Prostate gland (tissue), 2 donors: Measurements from ENCODE around the gene SPARC. TPM values are rescaled to one million over a fixed set of nuclear protein-coding genes. Genes with fewer than 3 reads are reported as not detected.

Source experiments
- DNase-seq: peaks from one replicate; pipeline ENCODE4 v3.0.0-alpha.2; 2019; ENCODE audit warnings: low spot score
- H3K27ac ChIP-seq, 2 donors: fragments of 200-600 bp; sonication (generic); 2 replicates each; pipeline ENCODE4 v1.5.1; 2017 to 2019
- H3K27me3 ChIP-seq: fragments of 200-600 bp; sonication (generic); replicated peaks from 2 replicates; pipeline ENCODE4 v1.5.1; 2019; ENCODE audit not compliant: insufficient read depth
- H3K36me3 ChIP-seq, 2 donors: fragments of 200-600 bp; sonication (generic); 1 replicate in 1 of 2; 2 replicates in 1 of 2; pipeline versions ENCODE4 v1.5.1 to v1.8.1; 2017 to 2019
- H3K4me1 ChIP-seq: fragments of 200-600 bp; sonication (generic); replicated peaks from 2 replicates; pipeline ENCODE4 v1.5.1; 2019
- H3K4me3 ChIP-seq, 2 donors: fragments of 200-600 bp; sonication (generic); 2 replicates each; pipeline ENCODE4 v1.5.1; 2017 to 2019
- H3K9me3 ChIP-seq: fragments of 200-600 bp; sonication (generic); 2 replicates; pipeline ENCODE4 v1.5.1; 2017
- POLR2A ChIP-seq: fragments of 450-650 bp; IDR thresholded peaks from one replicate; pipeline ENCODE4 v1.6.1; 2016; ENCODE audit warnings: antibody characterized with exemption, mild to moderate bottlenecking
- POLR2AphosphoS5 ChIP-seq: sonication (generic); formaldehyde crosslinking; IDR thresholded peaks from one replicate; pipeline ENCODE4 v1.6.1; 2017; ENCODE audit warnings: antibody characterized with exemption
- WGBS: methylation state at CpG from one replicate; pipeline ENCODE4 v1.1.5; 2018; 5-methylcytosine and 5-hydroxymethylcytosine counted together
- intact Hi-C: fragments of 100-400 bp; cut with DNase I; formaldehyde crosslinking; loops from one replicate; pipeline ENCODE4 v1.14.2; 2022
- total RNA-seq, 2 donors: library from RNA; depleted of rRNA; stranded (reverse); fragments of >200 nt; gene quantifications; one replicate each; pipeline ENCODE4 v1.1.0, GENCODE V29; 2016
- TF ChIP-seq, protein P1 (sequence below), 4 experiments: fragments of 200-600 bp in 2 of 4; fragments of 450-650 bp in 2 of 4; sonication (generic) in 2 of 4; IDR thresholded peaks; 1 replicate in 3 of 4; 2 replicates in 1 of 4; pipeline ENCODE4 v1.5.1; 2016 to 2019; ENCODE audit warnings: antibody characterized with exemption in 4 of 4, mild to moderate bottlenecking in 2 of 4, moderate library complexity in 2 of 4

The SPARC gene
- total RNA-seq, 2 donors from 2014 or later = 101 to 2,249 TPM

DNA sequence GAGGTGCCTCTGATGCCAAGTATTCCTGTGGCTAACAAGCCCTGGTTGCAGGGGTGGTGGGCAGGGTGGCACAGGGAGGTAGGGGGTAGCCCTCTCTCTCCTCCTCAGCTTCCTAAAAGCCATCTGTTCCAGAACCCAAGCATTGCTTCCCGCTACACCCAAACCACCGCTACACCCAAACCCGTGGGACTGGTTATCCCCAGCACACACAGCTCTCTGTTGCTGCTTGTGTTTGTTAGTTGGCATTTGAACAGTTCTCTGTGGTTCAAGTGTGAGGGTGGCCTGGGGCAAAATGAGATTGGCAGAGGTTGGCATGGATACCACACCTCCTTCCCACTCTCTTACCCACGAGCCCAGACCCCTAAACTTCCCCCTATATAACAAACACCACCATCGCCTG, 40.4 kb downstream of the SPARC start:
- H3K4me1 ChIP-seq = no peaks in the 10 kb centered on the region
- H3K4me3 ChIP-seq = no peak overlapping the region
- peak; percentile 19 for TF ChIP-seq POLR2AphosphoS5
- no peak for TF ChIP-seq POLR2A
- H3K27ac ChIP-seq = no peak overlapping the region
- H3K36me3 ChIP-seq = no peaks in the 10 kb centered on the region
- WGBS = 55% methylated on average over 5 of the region's 5 CpGs
- intact Hi-C loops = loop anchor here (10.0 kb wide), 1 partner anchor 508 kb away; no protein-coding TSS in a partner anchor
- no peak for DNase-seq
- H3K9me3 ChIP-seq = no peaks in the 10 kb centered on the region
- no peaks in the 10 kb centered on the region for H3K27me3 ChIP-seq

DNA sequence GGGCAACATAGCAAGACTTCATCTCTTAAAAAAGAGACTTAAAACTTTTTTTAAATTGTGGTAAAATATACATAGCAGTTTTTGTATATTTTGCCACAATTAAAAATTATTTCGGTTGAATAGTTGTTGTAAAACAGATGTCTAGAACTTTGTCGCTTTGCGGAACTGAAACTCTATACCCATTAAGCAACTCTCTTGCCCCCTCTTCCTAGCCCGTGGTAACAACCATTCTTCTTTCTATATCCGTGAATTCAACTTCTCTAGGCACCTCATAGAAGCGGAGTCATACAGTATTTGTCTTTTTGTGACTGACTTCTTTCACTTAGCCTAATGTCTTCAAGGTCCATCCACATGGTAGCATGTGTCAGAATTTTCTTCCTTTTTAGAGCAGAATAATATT, 43.3 kb downstream of the SPARC start:
- H3K27ac ChIP-seq = no peak overlapping the region
- H3K4me3 ChIP-seq = no peak overlapping the region
- H3K9me3 ChIP-seq = no peaks in the 10 kb centered on the region
- no peak for DNase-seq
- 78% methylated on average over 6 of the region's 6 CpGs for WGBS
- no peaks in the 10 kb centered on the region for H3K36me3 ChIP-seq
- intact Hi-C loops = loop anchor here (10.0 kb wide), 1 partner anchor 511 kb away; no protein-coding TSS in a partner anchor
- TF ChIP-seq, protein P1, sequence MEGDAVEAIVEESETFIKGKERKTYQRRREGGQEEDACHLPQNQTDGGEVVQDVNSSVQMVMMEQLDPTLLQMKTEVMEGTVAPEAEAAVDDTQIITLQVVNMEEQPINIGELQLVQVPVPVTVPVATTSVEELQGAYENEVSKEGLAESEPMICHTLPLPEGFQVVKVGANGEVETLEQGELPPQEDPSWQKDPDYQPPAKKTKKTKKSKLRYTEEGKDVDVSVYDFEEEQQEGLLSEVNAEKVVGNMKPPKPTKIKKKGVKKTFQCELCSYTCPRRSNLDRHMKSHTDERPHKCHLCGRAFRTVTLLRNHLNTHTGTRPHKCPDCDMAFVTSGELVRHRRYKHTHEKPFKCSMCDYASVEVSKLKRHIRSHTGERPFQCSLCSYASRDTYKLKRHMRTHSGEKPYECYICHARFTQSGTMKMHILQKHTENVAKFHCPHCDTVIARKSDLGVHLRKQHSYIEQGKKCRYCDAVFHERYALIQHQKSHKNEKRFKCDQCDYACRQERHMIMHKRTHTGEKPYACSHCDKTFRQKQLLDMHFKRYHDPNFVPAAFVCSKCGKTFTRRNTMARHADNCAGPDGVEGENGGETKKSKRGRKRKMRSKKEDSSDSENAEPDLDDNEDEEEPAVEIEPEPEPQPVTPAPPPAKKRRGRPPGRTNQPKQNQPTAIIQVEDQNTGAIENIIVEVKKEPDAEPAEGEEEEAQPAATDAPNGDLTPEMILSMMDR (IDR thresholded peaks at IDR 0.05) = no peak
- TF ChIP-seq POLR2A (no peak), POLR2AphosphoS5 (no peak)
- no peaks in the 10 kb centered on the region for H3K4me1 ChIP-seq
- no peaks in the 10 kb centered on the region for H3K27me3 ChIP-seq

DNA sequence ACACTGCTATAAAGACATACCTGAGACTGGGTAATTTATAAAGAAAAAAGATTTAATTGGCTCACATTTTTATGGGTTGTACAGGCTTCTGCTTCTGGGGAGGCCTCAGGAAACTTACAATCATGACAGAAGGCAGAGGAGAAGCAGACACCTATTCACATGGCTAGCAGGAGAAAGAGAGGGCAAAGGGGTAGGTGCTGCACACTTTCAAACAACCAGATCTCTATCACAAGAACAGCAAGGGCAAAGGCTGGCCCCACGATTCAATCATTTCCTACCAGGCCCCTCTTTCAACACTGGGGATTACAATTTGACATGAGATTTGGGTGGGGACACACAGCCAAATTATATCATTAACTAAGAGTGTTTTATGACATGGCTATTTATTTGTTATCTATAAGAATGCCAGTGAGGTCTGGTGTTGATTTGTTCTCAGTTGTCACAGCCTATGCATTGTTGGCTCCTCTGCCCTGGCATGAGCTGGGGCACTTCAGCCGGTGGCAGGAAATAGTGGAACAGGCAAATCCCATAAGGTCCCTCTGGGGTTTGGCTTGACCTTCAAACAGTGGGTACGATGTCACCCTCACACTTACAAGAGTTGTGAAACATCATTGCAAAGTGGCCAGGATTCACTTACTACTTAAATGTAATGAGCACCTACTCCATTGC, 44.1 kb downstream of the SPARC start:
- H3K4me3 ChIP-seq = no peak overlapping the region
- 81% methylated on average over 3 of the region's 3 CpGs for WGBS
- H3K27me3 ChIP-seq = no peaks in the 10 kb centered on the region
- TF ChIP-seq POLR2AphosphoS5 = no peak
- TF ChIP-seq, protein P1 (IDR thresholded peaks at IDR 0.05) = no peak
- no peak for TF ChIP-seq POLR2A
- intact Hi-C loops = loop anchor here (10.0 kb wide), 1 partner anchor 512 kb away; no protein-coding TSS in a partner anchor
- H3K27ac ChIP-seq = no peak overlapping the region
- H3K36me3 ChIP-seq = no peaks in the 10 kb centered on the region
- no peak for DNase-seq
- H3K9me3 ChIP-seq = no peaks in the 10 kb centered on the region
- H3K4me1 ChIP-seq = no peaks in the 10 kb centered on the region

- Histone ChIP-seq H3K27me3 (no peaks in the 10 kb centered on the region), H3K36me3 (no peaks in the 10 kb centered on the region), H3K27ac (no peak overlapping the region), H3K9me3 (no peaks in the 10 kb centered on the region), H3K4me1 (no peaks in the 10 kb centered on the region), H3K4me3 (no peak overlapping the region)
- 92% methylated on average over 4 of the region's 4 CpGs for WGBS
- intact Hi-C loops = no loop called here
- no peak for TF ChIP-seq POLR2AphosphoS5
- TF ChIP-seq POLR2A = no peak
- TF ChIP-seq, protein P1 (IDR thresholded peaks at IDR 0.05) = no peak
- no peak for DNase-seq
Observed at GRCh38 chr5:151638619-151639018, 48.1 kb downstream of the SPARC start.

- intact Hi-C loops = no loop called here
- DNase-seq = peak; percentile 77
- no peak overlapping the region for H3K4me3 ChIP-seq
- WGBS = 39% methylated on average over 5 of the region's 5 CpGs
- H3K36me3 ChIP-seq = no peaks in the 10 kb centered on the region
- no peaks in the 10 kb centered on the region for H3K4me1 ChIP-seq
- TF ChIP-seq POLR2A = peak; percentile 22
- TF ChIP-seq POLR2AphosphoS5 = peak; percentile 79
- TF ChIP-seq, protein P1 (IDR thresholded peaks at IDR 0.05) = no peak
- no peaks in the 10 kb centered on the region for H3K9me3 ChIP-seq
- H3K27ac ChIP-seq = peak overlapping the region in 1 of 2 donors; percentile 39
- H3K27me3 ChIP-seq = no peaks in the 10 kb centered on the region
Observed at GRCh38 chr5:151637676-151638075, 49.0 kb downstream of the SPARC start.
